Astrocyte (in vitro differentiated cells and primary cell): ENCODE measurements around the gene PSG5. TPM values are rescaled to one million over a fixed set of nuclear protein-coding genes. Genes with fewer than 3 reads are reported as not detected.
A peak's percentile ranks its signal among the peaks of the same experiment; 100 is the strongest.
"Not testable (repeated sequence)": the region's sequence is repeated elsewhere in the genome, so short reads cannot be mapped to it uniquely, and the experiment has no call there.

Source experiments
- DNase-seq: peaks from one replicate; pipeline ENCODE4 v3.0.0-alpha.2; 2010; ENCODE audit warnings: low read depth
- FAIRE-seq: peaks from 2 replicates; lab custom pipeline; 2011; peaks lifted over from hg19 to GRCh38; lab: Jason Lieb, UNC
- H2AFZ ChIP-seq: 2 replicates; pipeline ENCODE4 v1.6.0; 2012; ENCODE audit warnings: low read depth, low read length, inconsistent platforms
- H3K27ac ChIP-seq: 2 replicates; pipeline ENCODE4 v1.5.1; 2011; ENCODE audit warnings: low read depth, low read length, inconsistent platforms
- H3K27me3 ChIP-seq: 2 replicates; pipeline ENCODE4 v1.6.0; 2011; ENCODE audit warnings: low read length, inconsistent platforms; ENCODE audit not compliant: insufficient read depth
- H3K36me3 ChIP-seq: 2 replicates; pipeline ENCODE4 v1.5.1; 2011; ENCODE audit warnings: low read length, inconsistent platforms; ENCODE audit not compliant: insufficient read depth
- H3K4me1 ChIP-seq: 2 replicates; pipeline ENCODE4 v1.5.1; 2011; ENCODE audit warnings: low read length, inconsistent platforms; ENCODE audit not compliant: insufficient read depth
- H3K4me2 ChIP-seq: 2 replicates; pipeline ENCODE4 v1.6.0; 2012; ENCODE audit warnings: low read length, inconsistent platforms
- H3K4me3 ChIP-seq: 2 replicates; pipeline ENCODE4 v1.5.1; 2011; ENCODE audit warnings: low read depth, mild to moderate bottlenecking, low read length, inconsistent platforms; ENCODE audit not compliant: insufficient read depth
- H3K79me2 ChIP-seq: 2 replicates; pipeline ENCODE4 v1.6.0; 2012; ENCODE audit warnings: mild to moderate bottlenecking, low read length, inconsistent platforms; ENCODE audit not compliant: insufficient read depth
- H3K9ac ChIP-seq: 2 replicates; pipeline ENCODE4 v1.6.0; 2012; ENCODE audit warnings: mild to moderate bottlenecking, low read length, inconsistent platforms
- H3K9me3 ChIP-seq: 2 replicates; pipeline ENCODE4 v1.5.1; 2012; ENCODE audit warnings: low read depth, mild to moderate bottlenecking, low read length, inconsistent platforms; ENCODE audit not compliant: insufficient read depth
- H4K20me1 ChIP-seq: 2 replicates; pipeline ENCODE4 v1.6.0; 2012; ENCODE audit warnings: low read length, inconsistent platforms; ENCODE audit not compliant: insufficient read depth
- H3K27ac Mint-ChIP-seq: one replicate; pipeline ENCODE4 v1.8.0; 2021; ENCODE audit warnings: mild to moderate bottlenecking, mixed read lengths; ENCODE audit not compliant: unreplicated experiment
- H3K27me3 Mint-ChIP-seq: one replicate; pipeline ENCODE4 v1.8.0; 2021; ENCODE audit warnings: low read depth, mixed read lengths; ENCODE audit not compliant: unreplicated experiment
- H3K36me3 Mint-ChIP-seq: one replicate; pipeline ENCODE4 v1.8.0; 2021; ENCODE audit warnings: low read depth, mixed read lengths; ENCODE audit not compliant: unreplicated experiment
- H3K4me1 Mint-ChIP-seq: one replicate; pipeline ENCODE4 v1.8.0; 2021; ENCODE audit warnings: low read depth, mixed read lengths; ENCODE audit not compliant: unreplicated experiment
- H3K4me3 Mint-ChIP-seq: one replicate; pipeline ENCODE4 v1.8.0; 2021; ENCODE audit warnings: mild to moderate bottlenecking, moderate library complexity, mixed read lengths; ENCODE audit not compliant: unreplicated experiment
- H3K9me3 Mint-ChIP-seq: one replicate; pipeline ENCODE4 v1.8.0; 2021; ENCODE audit warnings: mild to moderate bottlenecking, mixed read lengths; ENCODE audit not compliant: unreplicated experiment
- EZH2 ChIP-seq: IDR thresholded peaks from 2 replicates; pipeline ENCODE4 v1.6.1; 2012; ENCODE audit warnings: mild to moderate bottlenecking, low read length, inconsistent platforms; ENCODE audit not compliant: insufficient read depth
- total RNA-seq: library from RNA; stranded (reverse); gene quantifications from 2 replicates; pipeline ENCODE4 v1.2.1, GENCODE V29; 2021
- TF ChIP-seq, protein P1 (sequence below): IDR thresholded peaks from 2 replicates; pipeline ENCODE4 v1.5.1; 2011; ENCODE audit warnings: low read depth, mild to moderate bottlenecking, inconsistent platforms, low read length, moderate library complexity; ENCODE audit not compliant: insufficient read depth

PSG5 gene
- total RNA-seq, 1 donor from 2014 or later, result 0.86 TPM

DNA sequence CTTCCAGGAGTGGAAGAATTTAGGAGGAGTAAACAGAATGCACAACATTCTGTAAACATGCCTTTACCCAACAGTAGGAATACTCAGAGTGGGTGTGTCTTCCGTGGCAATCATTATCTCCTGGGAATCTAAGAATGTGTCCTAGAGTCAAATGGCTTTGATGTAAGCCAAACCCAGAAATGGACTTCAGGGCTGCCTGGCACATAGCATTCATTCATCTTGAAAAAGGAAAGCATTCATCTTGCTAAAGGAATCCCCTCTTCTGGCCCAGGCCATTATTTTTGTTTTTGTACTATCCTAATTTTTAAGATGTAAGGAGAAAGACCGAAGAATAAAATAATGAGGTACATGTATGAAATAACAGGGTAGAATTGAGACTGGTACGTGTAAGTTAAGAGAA, 23.2 kb downstream of the PSG5 start:
- not testable (repeated sequence) for H3K27me3 Mint-ChIP-seq, H3K79me2 ChIP-seq, H2AFZ ChIP-seq, H3K4me3 Mint-ChIP-seq, FAIRE-seq, H3K27ac ChIP-seq, H3K4me1 ChIP-seq, DNase-seq, H3K27me3 ChIP-seq, H3K9me3 ChIP-seq, H3K4me3 ChIP-seq, H3K36me3 ChIP-seq, H3K36me3 Mint-ChIP-seq, H3K9me3 Mint-ChIP-seq, H4K20me1 ChIP-seq, H3K4me1 Mint-ChIP-seq, H3K27ac Mint-ChIP-seq, H3K4me2 ChIP-seq, H3K9ac ChIP-seq

DNA sequence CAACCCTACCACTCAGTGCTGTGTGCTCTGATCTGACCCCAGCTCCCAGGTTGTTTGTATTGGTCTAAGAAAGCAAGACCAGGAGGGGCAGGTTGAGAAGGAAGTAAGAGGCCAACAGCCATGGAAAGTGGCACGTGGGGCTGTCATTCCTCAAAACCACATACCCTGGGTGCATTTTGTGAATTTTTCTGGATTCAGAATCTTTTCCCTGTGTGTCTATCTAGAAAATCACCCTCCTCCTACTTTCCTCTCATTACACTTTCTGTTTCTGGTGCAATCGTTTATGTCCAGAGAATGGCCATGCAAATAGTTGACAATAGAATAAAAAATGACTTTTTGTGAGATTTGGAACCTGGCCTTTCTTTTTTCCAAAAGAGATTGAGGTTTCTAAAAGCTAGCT, 24.1 kb downstream of the PSG5 start:
- H3K27ac ChIP-seq, H3K27me3 ChIP-seq, H3K79me2 ChIP-seq, H3K9me3 ChIP-seq, H3K4me1 Mint-ChIP-seq, FAIRE-seq, H4K20me1 ChIP-seq, H3K4me2 ChIP-seq, H3K4me3 Mint-ChIP-seq, H3K9ac ChIP-seq, H3K27ac Mint-ChIP-seq, H2AFZ ChIP-seq, H3K27me3 Mint-ChIP-seq, H3K9me3 Mint-ChIP-seq, H3K36me3 ChIP-seq, H3K4me3 ChIP-seq, DNase-seq, H3K36me3 Mint-ChIP-seq, H3K4me1 ChIP-seq: not testable (repeated sequence)

DNA sequence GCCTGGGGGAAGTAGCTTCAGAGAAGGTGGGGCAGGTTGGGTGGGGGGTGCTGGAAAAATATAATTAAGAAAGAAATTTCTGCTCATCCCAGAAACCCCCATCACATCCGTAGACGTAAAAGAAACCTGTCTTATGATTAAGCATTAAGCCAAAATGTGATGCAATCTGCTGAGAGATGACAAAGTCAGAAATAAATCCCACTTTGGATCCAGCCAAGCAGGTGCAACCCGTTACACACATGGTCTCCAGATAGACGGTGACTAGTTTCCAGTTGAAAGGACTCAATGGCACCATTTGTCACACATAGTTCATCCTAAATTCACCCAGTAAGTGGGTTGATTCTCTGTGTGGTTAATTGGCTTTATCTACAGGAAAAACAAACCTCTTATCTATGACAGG, 34.1 kb downstream of the PSG5 start:
- DNase-seq (peak; percentile 18), FAIRE-seq (no peak)
- H3K36me3 ChIP-seq, result no peaks in the 10 kb centered on the region
- no peak overlapping the region for H2AFZ ChIP-seq
- no peak overlapping the region for H3K27ac Mint-ChIP-seq
- H3K4me3 Mint-ChIP-seq, result no peak overlapping the region
- H3K27me3 Mint-ChIP-seq, result no peaks in the 10 kb centered on the region
- H3K4me1 ChIP-seq, result peaks cover 4% of the 10 kb centered on the region
- H3K9me3 ChIP-seq, result no peaks in the 10 kb centered on the region
- H3K27me3 ChIP-seq, result no peaks in the 10 kb centered on the region
- no peak for TF ChIP-seq EZH2
- TF ChIP-seq, protein P1, sequence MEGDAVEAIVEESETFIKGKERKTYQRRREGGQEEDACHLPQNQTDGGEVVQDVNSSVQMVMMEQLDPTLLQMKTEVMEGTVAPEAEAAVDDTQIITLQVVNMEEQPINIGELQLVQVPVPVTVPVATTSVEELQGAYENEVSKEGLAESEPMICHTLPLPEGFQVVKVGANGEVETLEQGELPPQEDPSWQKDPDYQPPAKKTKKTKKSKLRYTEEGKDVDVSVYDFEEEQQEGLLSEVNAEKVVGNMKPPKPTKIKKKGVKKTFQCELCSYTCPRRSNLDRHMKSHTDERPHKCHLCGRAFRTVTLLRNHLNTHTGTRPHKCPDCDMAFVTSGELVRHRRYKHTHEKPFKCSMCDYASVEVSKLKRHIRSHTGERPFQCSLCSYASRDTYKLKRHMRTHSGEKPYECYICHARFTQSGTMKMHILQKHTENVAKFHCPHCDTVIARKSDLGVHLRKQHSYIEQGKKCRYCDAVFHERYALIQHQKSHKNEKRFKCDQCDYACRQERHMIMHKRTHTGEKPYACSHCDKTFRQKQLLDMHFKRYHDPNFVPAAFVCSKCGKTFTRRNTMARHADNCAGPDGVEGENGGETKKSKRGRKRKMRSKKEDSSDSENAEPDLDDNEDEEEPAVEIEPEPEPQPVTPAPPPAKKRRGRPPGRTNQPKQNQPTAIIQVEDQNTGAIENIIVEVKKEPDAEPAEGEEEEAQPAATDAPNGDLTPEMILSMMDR, result no peak
- H3K4me3 ChIP-seq, result no peak overlapping the region
- H3K9me3 Mint-ChIP-seq, result peaks cover 14% of the 10 kb centered on the region
- no peak overlapping the region for H3K4me2 ChIP-seq
- H3K27ac ChIP-seq, result no peak overlapping the region
- H3K36me3 Mint-ChIP-seq, result no peaks in the 10 kb centered on the region
- H3K79me2 ChIP-seq, result no peaks in the 10 kb centered on the region
- no peaks in the 10 kb centered on the region for H4K20me1 ChIP-seq
- H3K9ac ChIP-seq, result no peak overlapping the region
- H3K4me1 Mint-ChIP-seq, result no peaks in the 10 kb centered on the region

DNA sequence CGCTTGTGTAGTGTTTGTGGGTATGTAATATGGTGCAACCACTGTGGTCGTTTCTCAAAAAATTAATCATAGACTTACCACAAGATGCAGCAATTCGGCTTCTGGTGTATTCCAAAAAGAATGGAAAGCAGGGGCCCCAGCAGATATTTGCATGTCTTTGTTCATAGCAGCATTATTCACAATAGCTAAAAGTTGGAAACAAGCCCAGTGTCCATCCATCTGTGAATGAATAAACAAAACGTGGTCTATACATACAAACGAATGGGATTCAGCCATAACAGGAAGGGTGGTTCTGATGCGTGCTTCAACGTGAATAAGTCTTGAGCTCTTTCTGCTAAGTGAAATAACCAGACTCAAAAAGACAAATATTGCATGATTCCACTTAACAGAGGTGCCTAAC, 36.5 kb downstream of the PSG5 start:
- FAIRE-seq, H3K79me2 ChIP-seq, H3K4me3 ChIP-seq, H3K36me3 Mint-ChIP-seq, H3K4me1 Mint-ChIP-seq, H3K27ac ChIP-seq, H3K4me1 ChIP-seq, H3K4me3 Mint-ChIP-seq, H2AFZ ChIP-seq, H3K27me3 ChIP-seq, H3K27ac Mint-ChIP-seq, H4K20me1 ChIP-seq, H3K27me3 Mint-ChIP-seq, H3K9ac ChIP-seq, H3K9me3 ChIP-seq, H3K36me3 ChIP-seq: not testable (repeated sequence)
- DNase-seq, result peak; percentile 65
- H3K9me3 Mint-ChIP-seq, result peaks cover 16% of the 10 kb centered on the region
- H3K4me2 ChIP-seq, result peak overlapping the region; percentile 29
